ENCODE measurements around the gene MECP2.
A peak's percentile ranks its signal among the peaks of the same experiment; 100 is the strongest.

MECP2 gene

DNA sequence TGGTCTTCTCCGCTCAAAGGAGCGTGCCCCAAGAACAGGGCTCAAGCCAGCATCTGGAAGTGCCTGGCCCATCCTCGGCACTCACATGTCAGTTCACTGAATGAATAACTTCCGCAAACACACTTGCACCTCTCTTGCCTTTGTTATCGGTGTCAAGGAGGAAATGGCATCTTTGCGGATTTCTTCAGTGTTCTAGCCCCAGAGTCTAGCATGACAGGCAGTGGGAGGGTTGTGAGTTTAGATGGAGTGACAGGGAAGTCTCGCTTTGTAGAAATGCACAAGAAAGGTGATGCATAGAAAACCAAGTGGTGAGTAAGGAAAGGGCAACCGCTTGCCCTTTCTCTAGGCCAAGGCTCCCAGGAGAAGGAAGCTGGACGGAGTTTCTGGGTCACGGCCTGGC is 17.6 kb upstream of the MECP2 start:
- H3K36me3 ChIP-seq (ENCODE audit: insufficient read depth, insufficient read length, low read length), result no peaks in the 10 kb centered on the region
- no peaks in the 10 kb centered on the region for H3K9me3 ChIP-seq (ENCODE audit: insufficient read depth, low read length)
- no peaks in the 10 kb centered on the region for H3K4me1 ChIP-seq (ENCODE audit: insufficient read depth, insufficient read length)
- no peak overlapping the region for H3K9ac ChIP-seq (ENCODE audit: insufficient read length, low read depth)
- TF ChIP-seq YY1 (IDR thresholded peaks at IDR 0.05; ENCODE audit: insufficient read depth, insufficient read length), result no peak
- TF ChIP-seq SUZ12 (IDR thresholded peaks at IDR 0.05; ENCODE audit: extremely low read depth, insufficient read depth, insufficient read length), result no peak
- H3K27me3 ChIP-seq (ENCODE audit: insufficient read depth, insufficient read length), result peaks cover 8% of the 10 kb centered on the region
- DNase-seq (ENCODE audit: low read depth, low spot score), result no peak
- H3K4me3 ChIP-seq (ENCODE audit: insufficient read length, low read depth), result no peak overlapping the region

DNA sequence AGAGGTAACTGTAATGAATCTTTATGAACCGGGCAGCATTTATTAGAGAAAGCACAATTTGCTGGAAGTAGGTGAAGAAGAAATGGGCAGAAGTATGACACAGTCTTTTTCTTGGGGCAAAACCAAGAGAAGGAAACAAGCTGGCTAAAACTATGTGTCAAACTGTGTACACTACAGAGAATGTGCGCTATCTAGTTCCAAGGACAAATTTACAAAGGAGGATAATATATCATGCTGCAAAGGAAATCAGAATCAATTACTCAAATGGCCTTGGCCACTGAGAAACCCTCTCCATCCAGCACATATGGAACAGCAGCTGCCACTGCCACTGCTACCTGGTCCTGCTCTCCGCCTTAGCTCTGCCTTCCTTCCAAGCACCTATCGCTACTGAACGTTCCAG is 17.1 kb upstream of the MECP2 start:
- H3K36me3 ChIP-seq (ENCODE audit: insufficient read depth, insufficient read length, low read length), result no peaks in the 10 kb centered on the region
- DNase-seq (ENCODE audit: low read depth, low spot score), result no peak
- TF ChIP-seq YY1 (IDR thresholded peaks at IDR 0.05; ENCODE audit: insufficient read depth, insufficient read length) (no peak), SUZ12 (IDR thresholded peaks at IDR 0.05; ENCODE audit: extremely low read depth, insufficient read depth, insufficient read length) (no peak), ZNF274 (IDR thresholded peaks at IDR 0.05; ENCODE audit: low read depth, low read length) (no peak)
- no peak overlapping the region for H3K4me3 ChIP-seq (ENCODE audit: insufficient read length, low read depth)
- H3K9me3 ChIP-seq (ENCODE audit: insufficient read depth, low read length), result no peaks in the 10 kb centered on the region
- no peak overlapping the region for H3K9ac ChIP-seq (ENCODE audit: insufficient read length, low read depth)
- H3K4me1 ChIP-seq (ENCODE audit: insufficient read depth, insufficient read length), result no peaks in the 10 kb centered on the region
- H3K27me3 ChIP-seq (ENCODE audit: insufficient read depth, insufficient read length), result peaks cover 8% of the 10 kb centered on the region

DNA sequence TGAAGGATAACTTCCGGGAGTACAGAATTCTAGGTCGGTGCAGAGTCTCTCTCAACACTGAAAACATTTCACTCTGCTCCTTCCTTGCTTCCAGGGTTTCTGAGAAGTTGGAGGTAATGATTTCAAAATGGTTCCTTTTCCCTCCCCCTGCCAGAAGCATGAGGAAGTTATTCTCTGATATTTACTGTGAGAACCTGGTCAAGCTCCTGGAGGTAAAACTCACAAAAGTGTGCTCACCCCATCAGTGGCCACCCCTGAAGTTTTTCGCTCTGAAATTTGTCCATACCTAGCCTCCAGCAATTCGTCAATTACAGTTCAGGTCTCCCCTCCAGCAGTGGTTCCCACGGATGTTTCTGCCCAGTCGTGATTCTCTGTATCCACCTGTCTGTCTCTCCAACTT is 16.2 kb upstream of the MECP2 start:
- no peaks in the 10 kb centered on the region for H3K36me3 ChIP-seq (ENCODE audit: insufficient read depth, insufficient read length, low read length)
- TF ChIP-seq YY1 (IDR thresholded peaks at IDR 0.05; ENCODE audit: insufficient read depth, insufficient read length), result no peak
- H3K4me3 ChIP-seq (ENCODE audit: insufficient read length, low read depth), result no peak overlapping the region
- H3K9ac ChIP-seq (ENCODE audit: insufficient read length, low read depth), result no peak overlapping the region
- H3K9me3 ChIP-seq (ENCODE audit: insufficient read depth, low read length), result no peaks in the 10 kb centered on the region
- peaks cover 8% of the 10 kb centered on the region for H3K27me3 ChIP-seq (ENCODE audit: insufficient read depth, insufficient read length)
- no peak for DNase-seq (ENCODE audit: low read depth, low spot score)
- no peaks in the 10 kb centered on the region for H3K4me1 ChIP-seq (ENCODE audit: insufficient read depth, insufficient read length)

DNA sequence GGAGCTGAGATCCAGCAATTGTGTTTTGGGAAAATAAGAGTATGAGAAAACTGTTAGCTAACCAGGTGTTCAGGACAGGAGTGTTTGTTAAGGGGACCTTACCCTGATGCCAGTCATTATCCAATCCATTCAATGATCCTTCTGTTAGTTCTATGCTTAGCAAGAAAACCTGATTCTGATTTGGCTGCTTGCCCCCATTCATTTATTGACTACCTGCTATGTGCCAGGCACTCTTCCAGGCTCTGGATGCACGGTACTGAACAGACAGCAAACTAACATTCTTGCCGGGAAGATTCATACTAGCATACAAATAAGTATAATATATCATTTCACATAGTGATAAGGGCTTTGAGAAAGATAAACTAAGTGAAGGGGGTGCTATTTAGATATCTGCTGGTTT is 1.0 kb upstream of the MECP2 start:
- no peak overlapping the region for H3K9ac ChIP-seq (ENCODE audit: insufficient read length, low read depth)
- no peaks in the 10 kb centered on the region for H3K27me3 ChIP-seq (ENCODE audit: insufficient read depth, insufficient read length)
- TF ChIP-seq YY1 (IDR thresholded peaks at IDR 0.05; ENCODE audit: insufficient read depth, insufficient read length), result no peak
- no peak for TF ChIP-seq SUZ12 (IDR thresholded peaks at IDR 0.05; ENCODE audit: extremely low read depth, insufficient read depth, insufficient read length)
- TF ChIP-seq ZNF274 (IDR thresholded peaks at IDR 0.05; ENCODE audit: low read depth, low read length), result no peak
- no peak overlapping the region for H3K4me3 ChIP-seq (ENCODE audit: insufficient read length, low read depth)
- no peaks in the 10 kb centered on the region for H3K4me1 ChIP-seq (ENCODE audit: insufficient read depth, insufficient read length)
- no peak for DNase-seq (ENCODE audit: low read depth, low spot score)
- no peaks in the 10 kb centered on the region for H3K9me3 ChIP-seq (ENCODE audit: insufficient read depth, low read length)
- H3K36me3 ChIP-seq (ENCODE audit: insufficient read depth, insufficient read length, low read length), result no peaks in the 10 kb centered on the region

DNA sequence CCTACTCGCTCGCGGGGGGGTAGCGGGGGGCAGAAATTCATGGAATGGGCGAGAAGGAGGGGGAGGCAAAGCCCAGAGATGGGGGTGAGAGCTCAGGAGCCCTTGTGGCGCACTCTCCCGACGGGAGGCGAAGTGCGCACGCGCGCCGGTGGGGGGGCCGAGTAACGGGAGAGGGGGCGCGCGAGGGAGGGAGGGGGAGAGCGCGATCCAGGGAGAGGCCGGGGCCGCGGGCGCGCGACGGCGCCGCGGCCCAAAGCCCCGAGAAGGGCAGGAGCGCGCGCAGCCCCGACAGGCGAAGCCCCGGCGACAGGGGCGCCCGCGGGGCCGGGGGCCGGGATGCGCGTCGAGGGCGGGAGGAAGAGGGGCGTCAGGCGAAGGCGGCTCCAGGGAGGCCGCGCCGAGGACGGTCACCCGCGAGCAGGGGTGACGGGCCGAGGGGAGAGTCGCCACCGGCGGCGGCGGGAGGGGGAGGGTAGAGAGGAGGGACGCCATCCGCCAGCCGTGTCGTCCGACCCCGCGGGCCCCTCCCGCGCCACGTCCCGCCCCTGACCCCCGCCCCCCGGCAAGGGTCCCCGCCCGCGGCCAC is 421 bp downstream of the MECP2 start:
- no peaks in the 10 kb centered on the region for H3K36me3 ChIP-seq (ENCODE audit: insufficient read depth, insufficient read length, low read length)
- H3K27me3 ChIP-seq (ENCODE audit: insufficient read depth, insufficient read length), result no peaks in the 10 kb centered on the region
- H3K9me3 ChIP-seq (ENCODE audit: insufficient read depth, low read length), result no peaks in the 10 kb centered on the region
- DNase-seq (ENCODE audit: low read depth, low spot score), result no peak
- no peaks in the 10 kb centered on the region for H3K4me1 ChIP-seq (ENCODE audit: insufficient read depth, insufficient read length)
- H3K4me3 ChIP-seq (ENCODE audit: insufficient read length, low read depth), result peak overlapping the region; percentile 58
- H3K9ac ChIP-seq (ENCODE audit: insufficient read length, low read depth), result peak overlapping the region; percentile 67
- TF ChIP-seq SUZ12 (IDR thresholded peaks at IDR 0.05; ENCODE audit: extremely low read depth, insufficient read depth, insufficient read length), result no peak
- no peak for TF ChIP-seq YY1 (IDR thresholded peaks at IDR 0.05; ENCODE audit: insufficient read depth, insufficient read length)
- TF ChIP-seq ZNF274 (IDR thresholded peaks at IDR 0.05; ENCODE audit: low read depth, low read length), result no peak

DNA sequence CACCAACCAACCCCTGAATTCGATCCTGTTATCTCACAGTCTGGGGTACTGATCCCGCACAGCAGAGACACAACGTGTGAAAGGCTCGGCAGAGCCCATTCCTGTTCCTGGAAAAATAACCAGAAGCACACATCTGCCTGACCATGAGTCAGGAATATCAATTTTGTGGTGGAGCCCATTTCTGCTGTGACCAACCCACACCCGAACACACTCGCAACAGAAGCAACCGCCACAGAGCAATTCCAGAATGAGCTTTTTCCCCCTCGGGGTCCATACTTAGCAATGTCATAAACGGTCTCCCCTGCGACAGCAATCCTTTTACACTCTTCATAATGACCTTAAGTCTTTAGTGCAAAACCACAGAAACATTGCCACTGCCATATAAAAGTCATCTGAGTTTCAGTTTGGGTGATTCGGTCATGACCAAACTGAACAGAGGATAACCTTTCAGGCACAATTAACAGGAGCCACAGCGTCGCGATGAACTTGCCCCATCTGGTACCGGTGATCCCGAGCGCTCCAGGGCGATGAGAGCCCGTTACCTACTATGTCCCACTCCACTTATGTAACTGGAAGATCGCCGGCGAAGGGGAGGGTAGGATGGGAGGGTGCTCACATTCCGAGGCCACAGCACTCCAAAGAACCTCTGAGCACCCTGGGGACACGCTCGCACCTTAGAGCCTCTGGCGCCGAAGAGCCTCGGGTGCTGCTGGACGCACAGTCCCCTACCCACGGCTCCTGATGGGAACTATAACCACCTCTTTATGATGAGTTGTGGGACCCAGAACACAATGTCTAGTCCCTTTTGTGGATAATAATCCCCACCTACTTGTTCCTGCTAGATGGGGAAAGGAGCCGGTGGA is 1.1 kb downstream of the MECP2 start:
- DNase-seq (ENCODE audit: low read depth, low spot score), result no peak
- Histone ChIP-seq H3K36me3 (ENCODE audit: insufficient read depth, insufficient read length, low read length) (no peaks in the 10 kb centered on the region), H3K9ac (ENCODE audit: insufficient read length, low read depth) (peak overlapping the region; percentile 67), H3K9me3 (ENCODE audit: insufficient read depth, low read length) (no peaks in the 10 kb centered on the region), H3K4me3 (ENCODE audit: insufficient read length, low read depth) (peak overlapping the region; percentile 58), H3K4me1 (ENCODE audit: insufficient read depth, insufficient read length) (no peaks in the 10 kb centered on the region), H3K27me3 (ENCODE audit: insufficient read depth, insufficient read length) (no peaks in the 10 kb centered on the region)
- TF ChIP-seq ZNF274 (IDR thresholded peaks at IDR 0.05; ENCODE audit: low read depth, low read length) (no peak), SUZ12 (IDR thresholded peaks at IDR 0.05; ENCODE audit: extremely low read depth, insufficient read depth, insufficient read length) (no peak), YY1 (IDR thresholded peaks at IDR 0.05; ENCODE audit: insufficient read depth, insufficient read length) (no peak)

DNA sequence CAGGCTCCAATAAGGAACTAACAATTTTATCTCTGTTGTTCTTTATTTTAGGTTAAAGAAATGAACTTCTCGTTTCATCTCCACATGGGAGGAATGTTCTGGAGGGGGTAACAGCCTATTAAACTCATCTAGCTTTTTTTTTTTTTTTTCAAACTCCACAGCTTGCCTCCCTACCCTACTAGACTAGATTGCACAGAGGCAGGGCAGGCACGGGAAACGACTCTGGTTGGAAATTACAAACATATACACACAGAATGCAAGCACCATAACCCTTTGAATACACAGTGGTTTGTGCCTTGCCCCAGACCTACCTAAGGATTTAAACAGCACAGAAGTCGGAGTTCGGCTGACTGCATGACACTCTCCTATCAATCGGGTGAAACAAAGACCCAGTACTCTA is 2.7 kb downstream of the MECP2 start:
- Histone ChIP-seq H3K9ac (ENCODE audit: insufficient read length, low read depth) (no peak overlapping the region), H3K9me3 (ENCODE audit: insufficient read depth, low read length) (no peaks in the 10 kb centered on the region), H3K27me3 (ENCODE audit: insufficient read depth, insufficient read length) (no peaks in the 10 kb centered on the region), H3K36me3 (ENCODE audit: insufficient read depth, insufficient read length, low read length) (no peaks in the 10 kb centered on the region), H3K4me3 (ENCODE audit: insufficient read length, low read depth) (no peak overlapping the region), H3K4me1 (ENCODE audit: insufficient read depth, insufficient read length) (no peaks in the 10 kb centered on the region)
- TF ChIP-seq ZNF274 (IDR thresholded peaks at IDR 0.05; ENCODE audit: low read depth, low read length), result no peak
- no peak for TF ChIP-seq SUZ12 (IDR thresholded peaks at IDR 0.05; ENCODE audit: extremely low read depth, insufficient read depth, insufficient read length)
- no peak for TF ChIP-seq YY1 (IDR thresholded peaks at IDR 0.05; ENCODE audit: insufficient read depth, insufficient read length)
- no peak for DNase-seq (ENCODE audit: low read depth, low spot score)

Data from NT2/D1 (cell line).